Endothelial cell of umbilical vein (primary cell): Measurements from ENCODE around the gene PLA2G2D. TPM values are rescaled to one million over a fixed set of nuclear protein-coding genes. Genes with fewer than 3 reads are reported as not detected.

ENCODE experiments used
- BruUV-seq: library from RNA; stranded (reverse); fragments of 400-500 nt; replicated peaks from 2 replicates; lab custom pipeline; 2021; lab: Mats Ljungman, UMichigan
- CTCF ChIA-PET: fragments of 300-600, 350-600 bp; sonication (Branson Sonifier 250); formaldehyde crosslinking; loops from one replicate; lab custom pipeline; 2021; ENCODE audit warnings: antibody characterized with exemption, inconsistent platforms; lab: Charles Lee
- POLR2A ChIA-PET: fragments of 300-600, 350-600 bp; sonication (Branson Sonifier 250); formaldehyde crosslinking; loops from one replicate; lab custom pipeline; 2021; ENCODE audit warnings: antibody characterized with exemption, inconsistent platforms; lab: Charles Lee
- DNase-seq: peaks from one replicate; pipeline ENCODE4 v3.0.0-alpha.2; 2011; ENCODE audit warnings: low read depth, low spot score
- FAIRE-seq: peaks from 2 replicates; lab custom pipeline; 2011; peaks lifted over from hg19 to GRCh38; lab: Jason Lieb, UNC
- H2AFZ ChIP-seq: 2 replicates; pipeline ENCODE4 v1.6.0; 2012; ENCODE audit warnings: low read depth, low read length, control low read depth, inconsistent platforms
- H3K27ac ChIP-seq: 2 replicates; pipeline ENCODE4 v1.5.1; 2011; ENCODE audit warnings: low read depth, mild to moderate bottlenecking, control low read depth, low read length, moderate library complexity; ENCODE audit not compliant: insufficient read depth
- H3K27me3 ChIP-seq, 2 experiments: 2 replicates each; pipeline versions ENCODE4 v1.6.0 to v1.6.1; 2011; ENCODE audit warnings: low read length in 2 of 2, mixed read lengths in 1 of 2; ENCODE audit not compliant: control insufficient read depth in 2 of 2, insufficient read depth in 2 of 2
- H3K36me3 ChIP-seq, 2 experiments: 2 replicates in 1 of 2; 3 replicates in 1 of 2; pipeline ENCODE4 v1.5.1; 2011; ENCODE audit warnings: low read length in 2 of 2, mild to moderate bottlenecking in 1 of 2, moderate library complexity in 1 of 2; ENCODE audit not compliant: control insufficient read depth in 2 of 2, insufficient read depth in 2 of 2; ENCODE audit errors: extremely low read depth in 1 of 2
- H3K4me1 ChIP-seq: 3 replicates; pipeline ENCODE4 v1.5.1; 2011; ENCODE audit warnings: mild to moderate bottlenecking, low read length; ENCODE audit not compliant: control insufficient read depth, insufficient read depth; ENCODE audit errors: extremely low read depth
- H3K4me2 ChIP-seq: 2 replicates; pipeline ENCODE4 v1.6.1; 2011; ENCODE audit warnings: low read length, control low read depth, mixed read lengths; ENCODE audit not compliant: insufficient read depth
- H3K4me3 ChIP-seq, 3 experiments: fragments of 200-600 bp in 1 of 3; sonication (generic), shearing (Covaris generic) in 1 of 3; replicated peaks in 1 of 3; 2 replicates each; pipeline ENCODE4 v1.5.1; 2011 to 2016; ENCODE audit warnings: control low read depth in 3 of 3, low read length in 3 of 3, mild to moderate bottlenecking in 2 of 3, inconsistent platforms in 1 of 3, low read depth in 1 of 3, moderate library complexity in 1 of 3; ENCODE audit not compliant: insufficient read depth in 1 of 3
- H3K79me2 ChIP-seq: 2 replicates; pipeline ENCODE4 v1.6.0; 2012; ENCODE audit warnings: low read length, inconsistent platforms; ENCODE audit not compliant: control insufficient read depth, insufficient read depth
- H3K9ac ChIP-seq: replicated peaks from 2 replicates; pipeline ENCODE3; 2011; ENCODE audit warnings: low read length, control low read depth; ENCODE audit not compliant: insufficient read depth; ENCODE audit errors: extremely low read depth
- H3K9me1 ChIP-seq: replicated peaks from 3 replicates; pipeline ENCODE4 v1.6.0; 2011; ENCODE audit warnings: mild to moderate bottlenecking, low read length; ENCODE audit not compliant: control insufficient read depth, insufficient read depth; ENCODE audit errors: extremely low read depth
- H3K9me3 ChIP-seq: replicated peaks from 2 replicates; pipeline ENCODE4 v1.5.1; 2012; ENCODE audit warnings: low read length, inconsistent platforms; ENCODE audit not compliant: control insufficient read depth, insufficient read depth
- H4K20me1 ChIP-seq: replicated peaks from 2 replicates; pipeline ENCODE3; 2011; ENCODE audit warnings: mild to moderate bottlenecking, low read length; ENCODE audit not compliant: control insufficient read depth, insufficient read depth; ENCODE audit errors: extremely low read depth
- EZH2 ChIP-seq: IDR thresholded peaks from 2 replicates; pipeline ENCODE4 v1.6.1; 2012; ENCODE audit warnings: borderline replicate concordance, low read depth, mild to moderate bottlenecking, moderate library complexity, low read length, inconsistent platforms; ENCODE audit not compliant: severe bottlenecking
- FOS ChIP-seq: IDR thresholded peaks from 2 replicates; pipeline ENCODE4 v1.6.1; 2011; ENCODE audit warnings: mild to moderate bottlenecking, low read length, moderate library complexity, borderline replicate concordance; ENCODE audit not compliant: insufficient read depth
- GATA2 ChIP-seq: IDR thresholded peaks from 2 replicates; pipeline ENCODE4 v1.7.0; 2011; ENCODE audit warnings: low read depth, mild to moderate bottlenecking, moderate library complexity, mixed read lengths, low read length; ENCODE audit not compliant: insufficient read length, insufficient read depth
- JUN ChIP-seq: IDR thresholded peaks from 2 replicates; pipeline ENCODE4 v1.6.1; 2011; ENCODE audit warnings: borderline replicate concordance, low read depth; ENCODE audit not compliant: insufficient read length, insufficient read depth
- MYC ChIP-seq: IDR thresholded peaks from one replicate; pipeline ENCODE4 v1.6.1; 2011; ENCODE audit warnings: mild to moderate bottlenecking, low read depth, low read length
- POLR2A ChIP-seq: IDR thresholded peaks from 2 replicates; pipeline ENCODE4 v1.6.1; 2012; ENCODE audit warnings: low read depth, mild to moderate bottlenecking, control low read depth, low read length
- POLR2AphosphoS5 ChIP-seq: IDR thresholded peaks from 2 replicates; pipeline ENCODE4 v1.6.1; 2012; ENCODE audit warnings: low read depth, mild to moderate bottlenecking, control low read depth, low read length, moderate library complexity; ENCODE audit not compliant: insufficient read depth
- dilution Hi-C: fragments of 300-500 bp; cut with MboI; formaldehyde crosslinking; loops from one replicate; pipeline ENCODE4 v1.15.0; 2019; ENCODE audit warnings: low sequenced_read_pairs; ENCODE audit not compliant: extremely low pct_ligation_motif_present
- intact Hi-C: fragments of 100-400 bp; cut with micrococcal nuclease; formaldehyde crosslinking; loops from one replicate; pipeline ENCODE4 v1.10.0; 2022
- polyA plus RNA-seq, 4 experiments: library from polyadenylated mRNA; depleted of rRNA in 3 of 4; stranded (reverse) in 3 of 4; unstranded in 1 of 4; fragments of >200 nt; gene quantifications; 2 replicates each; pipeline versions ENCODE4 v1.2.1 to v1.2.3, GENCODE V29; 2011 to 2012; ENCODE audit warnings: missing spikeins in 1 of 4
- total RNA-seq: library from RNA; stranded (reverse); gene quantifications from 2 replicates; pipeline ENCODE4 v1.2.3, GENCODE V29; 2021
- TF ChIP-seq, protein P1 (sequence below): IDR thresholded peaks from 2 replicates; pipeline ENCODE4 v1.6.1; 2011; ENCODE audit not compliant: insufficient read depth, insufficient read length
- TF ChIP-seq, protein P2 (sequence below), 2 donors: IDR thresholded peaks; 1 replicate in 1 of 2; 2 replicates in 1 of 2; pipeline ENCODE4 v1.5.1; 2011; ENCODE audit warnings: low read length in 2 of 2, mild to moderate bottlenecking in 2 of 2, moderate library complexity in 2 of 2, control low read depth in 1 of 2, inconsistent platforms in 1 of 2, low read depth in 1 of 2; ENCODE audit not compliant: insufficient read depth in 1 of 2; ENCODE audit errors: extremely low read depth in 1 of 2

Gene PLA2G2D
- total and polyA plus RNA-seq, 2 donors (not counting 3 experiments of a cell fraction or from before 2014, with no cell fraction given): not detected

DNA sequence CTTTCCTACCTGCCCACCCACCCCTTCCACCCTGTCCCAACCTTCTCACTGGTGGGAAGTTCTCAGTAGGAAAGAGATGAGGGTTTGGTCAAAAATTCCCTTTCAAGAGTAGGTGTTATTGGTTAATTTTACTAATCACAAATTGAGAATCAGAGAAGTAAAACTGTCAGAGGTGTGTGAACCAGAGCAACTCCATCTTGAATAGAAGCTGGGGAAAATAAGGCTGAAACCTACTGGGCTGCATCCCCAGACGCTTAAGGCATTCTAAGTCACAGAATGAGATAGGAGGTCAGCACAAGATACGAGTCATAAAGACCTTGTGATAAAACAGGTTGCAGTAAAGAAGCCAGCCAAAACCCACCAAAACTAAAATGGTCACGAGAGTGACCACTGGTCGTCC, 11.5 kb downstream of the PLA2G2D start:
- intact Hi-C loops (no loop called here), dilution Hi-C loops (no loop called here)
- Histone ChIP-seq H2AFZ (no peak overlapping the region), H3K4me3 (no peak overlapping the region), H3K36me3 (no peaks in the 10 kb centered on the region), H3K9me1 (no peaks in the 10 kb centered on the region), H3K79me2 (no peaks in the 10 kb centered on the region), H3K4me1 (peaks cover 14% of the 10 kb centered on the region), H3K9ac (no peak overlapping the region), H3K27me3 (peaks cover 0 to 2% of the 10 kb centered on the region in 2 experiments), H3K27ac (no peak overlapping the region), H3K4me2 (no peak overlapping the region), H3K9me3 (no peaks in the 10 kb centered on the region), H4K20me1 (no peaks in the 10 kb centered on the region)
- FAIRE-seq (no peak), DNase-seq (no peak)
- TF ChIP-seq FOS (no peak), MYC (no peak)
- TF ChIP-seq, protein P1, sequence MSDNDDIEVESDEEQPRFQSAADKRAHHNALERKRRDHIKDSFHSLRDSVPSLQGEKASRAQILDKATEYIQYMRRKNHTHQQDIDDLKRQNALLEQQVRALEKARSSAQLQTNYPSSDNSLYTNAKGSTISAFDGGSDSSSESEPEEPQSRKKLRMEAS: no peak
- POLR2A ChIA-PET: no interaction called here
- CTCF ChIA-PET: interaction anchor here (0.6 to 1.5 kb wide), 2 partner anchors 12 to 44 kb away, joined by 3 to 4 read pairs; partner anchors contain the start of gene PLA2G2D
- BruUV-seq: no TSS peak

DNA sequence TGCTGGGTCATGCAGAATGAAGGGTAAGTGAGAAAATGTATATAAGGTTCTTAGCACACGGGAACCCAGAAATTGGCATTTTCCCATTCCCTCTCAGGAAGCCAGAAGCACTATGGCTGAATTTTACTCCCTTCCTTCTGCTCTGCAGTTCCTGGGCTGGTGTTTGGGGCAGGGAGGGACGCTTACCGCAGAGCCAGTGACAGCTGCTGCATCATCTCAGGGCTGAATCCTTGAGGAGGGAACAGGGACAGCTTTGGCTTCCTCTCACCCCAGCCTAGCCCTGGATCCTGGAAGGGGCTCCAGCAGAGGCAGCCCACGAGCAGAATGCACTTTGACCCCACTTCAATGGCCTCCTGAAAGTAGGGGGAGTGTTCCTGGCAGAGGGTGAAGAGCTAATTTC, 12.0 kb downstream of the PLA2G2D start:
- Histone ChIP-seq H3K9ac (no peak overlapping the region), H3K79me2 (no peaks in the 10 kb centered on the region), H3K4me2 (no peak overlapping the region), H3K4me1 (peaks cover 14% of the 10 kb centered on the region), H3K9me3 (no peaks in the 10 kb centered on the region), H4K20me1 (no peaks in the 10 kb centered on the region), H3K27ac (no peak overlapping the region), H3K36me3 (no peaks in the 10 kb centered on the region), H3K27me3 (peaks cover 0 to 2% of the 10 kb centered on the region in 2 experiments), H3K9me1 (no peaks in the 10 kb centered on the region), H3K4me3 (no peak overlapping the region), H2AFZ (no peak overlapping the region)
- FAIRE-seq (no peak), DNase-seq (no peak)
- intact Hi-C loops: no loop called here
- ChIA-PET CTCF (interaction anchor here (1.5 kb wide), 1 partner anchor 45 kb away, joined by 4 read pairs; no protein-coding TSS in a partner anchor), POLR2A (no interaction called here)
- BruUV-seq: no TSS peak
- dilution Hi-C loops: no loop called here
- TF ChIP-seq GATA2 (no peak), FOS (no peak), POLR2AphosphoS5 (no peak), EZH2 (no peak), MYC (no peak), POLR2A (no peak), JUN (no peak)
- TF ChIP-seq, protein P2, sequence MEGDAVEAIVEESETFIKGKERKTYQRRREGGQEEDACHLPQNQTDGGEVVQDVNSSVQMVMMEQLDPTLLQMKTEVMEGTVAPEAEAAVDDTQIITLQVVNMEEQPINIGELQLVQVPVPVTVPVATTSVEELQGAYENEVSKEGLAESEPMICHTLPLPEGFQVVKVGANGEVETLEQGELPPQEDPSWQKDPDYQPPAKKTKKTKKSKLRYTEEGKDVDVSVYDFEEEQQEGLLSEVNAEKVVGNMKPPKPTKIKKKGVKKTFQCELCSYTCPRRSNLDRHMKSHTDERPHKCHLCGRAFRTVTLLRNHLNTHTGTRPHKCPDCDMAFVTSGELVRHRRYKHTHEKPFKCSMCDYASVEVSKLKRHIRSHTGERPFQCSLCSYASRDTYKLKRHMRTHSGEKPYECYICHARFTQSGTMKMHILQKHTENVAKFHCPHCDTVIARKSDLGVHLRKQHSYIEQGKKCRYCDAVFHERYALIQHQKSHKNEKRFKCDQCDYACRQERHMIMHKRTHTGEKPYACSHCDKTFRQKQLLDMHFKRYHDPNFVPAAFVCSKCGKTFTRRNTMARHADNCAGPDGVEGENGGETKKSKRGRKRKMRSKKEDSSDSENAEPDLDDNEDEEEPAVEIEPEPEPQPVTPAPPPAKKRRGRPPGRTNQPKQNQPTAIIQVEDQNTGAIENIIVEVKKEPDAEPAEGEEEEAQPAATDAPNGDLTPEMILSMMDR (IDR thresholded peaks at IDR 0.05; ENCODE audit: extremely low read depth in 1 of 2, insufficient read depth in 1 of 2, low read depth in 1 of 2, low read length in 2 of 2): no peak
- TF ChIP-seq, protein P1: no peak
